HG02970 (cell line): Measurements from ENCODE around the gene INCENP.

ENCODE experiments used
- ATAC-seq: cut with Tn5 transposase; IDR thresholded peaks from one replicate; pipeline ENCODE4 v1.9.1; 2021; ENCODE audit warnings: mild to moderate bottlenecking, moderate library complexity, moderate number of reproducible peaks; ENCODE audit not compliant: unreplicated experiment, low FRiP score

The INCENP gene

GRCh38 chr11:62122076-62122475 is 1.7 kb upstream of the INCENP start:
- no peak for ATAC-seq

- peak; percentile 24 for ATAC-seq
Measured at GRCh38 chr11:62124186-62125113, 639 bp downstream of the INCENP start.

- no peak for ATAC-seq
Measured at GRCh38 chr11:62125316-62125715, 1.5 kb downstream of the INCENP start.

- ATAC-seq: no peak
Measured at GRCh38 chr11:62125881-62126280, 2.1 kb downstream of the INCENP start.

- no peak for ATAC-seq
Measured at GRCh38 chr11:62127426-62127825, 3.6 kb downstream of the INCENP start.

GRCh38 chr11:62127941-62128770 is 4.3 kb downstream of the INCENP start:
- ATAC-seq: no peak

- no peak for ATAC-seq
Measured at GRCh38 chr11:62128835-62129234, 5.0 kb downstream of the INCENP start.

- no peak for ATAC-seq
Measured at GRCh38 chr11:62129590-62130282, 5.9 kb downstream of the INCENP start.

- no peak for ATAC-seq
Measured at GRCh38 chr11:62130283-62131169, 6.7 kb downstream of the INCENP start.

- ATAC-seq: no peak
Measured at GRCh38 chr11:62131170-62131464, 7.3 kb downstream of the INCENP start.

GRCh38 chr11:62132191-62132590 is 8.4 kb downstream of the INCENP start:
- no peak for ATAC-seq

- no peak for ATAC-seq
Measured at GRCh38 chr11:62132689-62133293, 9.0 kb downstream of the INCENP start.

GRCh38 chr11:62133328-62134065 is 9.7 kb downstream of the INCENP start:
- no peak for ATAC-seq

- ATAC-seq: no peak
Measured at GRCh38 chr11:62137276-62137861, 13.6 kb downstream of the INCENP start.

- no peak for ATAC-seq
Measured at GRCh38 chr11:62137881-62138629, 14.2 kb downstream of the INCENP start.

- no peak for ATAC-seq
Measured at GRCh38 chr11:62138630-62139425, 15.0 kb downstream of the INCENP start.
